Ascending aorta (tissue), 2 donors: ENCODE measurements around the gene MACF1. TPM values are rescaled to one million over a fixed set of nuclear protein-coding genes. Genes with fewer than 3 reads are reported as not detected.
A peak's percentile ranks its signal among the peaks of the same experiment; 100 is the strongest.
"Not testable (repeated sequence)": the region's sequence is repeated elsewhere in the genome, so short reads cannot be mapped to it uniquely, and the experiment has no call there.

Experiments used
- DNase-seq, 2 donors: peaks; one replicate each; pipeline ENCODE4 v3.0.0-alpha.2; 2019; ENCODE audit warnings: low spot score in 2 of 2
- H3K27ac ChIP-seq, 2 donors: fragments of 200-600 bp; sonication (generic); one replicate each; pipeline ENCODE4 v1.5.1; 2016 to 2017; ENCODE audit warnings: mild to moderate bottlenecking in 1 of 2
- H3K27me3 ChIP-seq: fragments of 200-600 bp; sonication (generic); one replicate; pipeline ENCODE4 v1.5.1; 2017
- H3K36me3 ChIP-seq, 2 donors: fragments of 200-600 bp; sonication (generic); one replicate each; pipeline ENCODE4 v1.5.1; 2016
- H3K4me1 ChIP-seq, 2 donors: fragments of 200-600 bp; sonication (generic); one replicate each; pipeline ENCODE4 v1.5.1; 2016 to 2017; ENCODE audit warnings: mild to moderate bottlenecking in 1 of 2
- H3K4me3 ChIP-seq, 2 donors: fragments of 200-600 bp; sonication (generic); one replicate each; pipeline ENCODE4 v1.5.1; 2016 to 2017; ENCODE audit warnings: mild to moderate bottlenecking in 1 of 2
- H3K9me3 ChIP-seq, 2 donors: fragments of 200-600 bp; sonication (generic); one replicate each; pipeline ENCODE4 v1.5.1; 2016
- intact Hi-C: fragments of 100-400 bp; cut with DNase I; formaldehyde crosslinking; loops from one replicate; pipeline ENCODE4 v1.15.1; 2023
- total RNA-seq: library from RNA; depleted of rRNA; stranded (reverse); fragments of >200 nt; gene quantifications from one replicate; pipeline ENCODE4 v1.1.0, GENCODE V29; 2016
- TF ChIP-seq, protein P1 (sequence below), 3 experiments: fragments of 200-600 bp in 2 of 3; fragments of 450-650 bp in 1 of 3; sonication (generic) in 2 of 3; IDR thresholded peaks; one replicate each; pipeline ENCODE4 v1.5.1; 2016 to 2019; ENCODE audit warnings: antibody characterized with exemption in 3 of 3, mild to moderate bottlenecking in 1 of 3, moderate library complexity in 1 of 3

Gene MACF1
- total RNA-seq, 1 donor from 2014 or later: 279 TPM

DNA sequence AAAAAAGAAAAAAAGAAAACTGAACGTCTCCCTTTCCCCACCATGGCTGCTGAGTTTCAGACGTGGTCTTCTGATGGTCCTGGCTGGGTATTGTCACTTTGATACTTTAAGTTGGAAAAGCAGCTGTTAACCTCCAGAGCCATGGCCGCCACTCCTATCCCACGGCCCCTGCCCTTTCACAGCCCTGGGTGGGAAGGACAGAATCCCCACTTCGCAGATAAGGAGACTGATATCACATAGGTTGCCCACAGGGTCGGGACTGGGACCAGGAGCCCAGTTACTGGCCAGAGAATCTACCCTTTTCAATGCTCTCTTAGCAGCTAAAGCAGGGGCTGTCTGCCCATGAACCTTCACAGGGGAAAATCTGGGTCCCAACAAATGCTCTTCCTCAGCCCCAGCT, 303.8 kb downstream of the MACF1 start:
- no peaks in the 10 kb centered on the region for H3K4me1 ChIP-seq
- no peak overlapping the region for H3K27ac ChIP-seq
- H3K36me3 ChIP-seq: no peaks in the 10 kb centered on the region
- no peaks in the 10 kb centered on the region for H3K27me3 ChIP-seq
- DNase-seq: no peak
- intact Hi-C loops: no loop called here
- no peak overlapping the region for H3K4me3 ChIP-seq
- no peaks in the 10 kb centered on the region for H3K9me3 ChIP-seq
- TF ChIP-seq, protein P1, sequence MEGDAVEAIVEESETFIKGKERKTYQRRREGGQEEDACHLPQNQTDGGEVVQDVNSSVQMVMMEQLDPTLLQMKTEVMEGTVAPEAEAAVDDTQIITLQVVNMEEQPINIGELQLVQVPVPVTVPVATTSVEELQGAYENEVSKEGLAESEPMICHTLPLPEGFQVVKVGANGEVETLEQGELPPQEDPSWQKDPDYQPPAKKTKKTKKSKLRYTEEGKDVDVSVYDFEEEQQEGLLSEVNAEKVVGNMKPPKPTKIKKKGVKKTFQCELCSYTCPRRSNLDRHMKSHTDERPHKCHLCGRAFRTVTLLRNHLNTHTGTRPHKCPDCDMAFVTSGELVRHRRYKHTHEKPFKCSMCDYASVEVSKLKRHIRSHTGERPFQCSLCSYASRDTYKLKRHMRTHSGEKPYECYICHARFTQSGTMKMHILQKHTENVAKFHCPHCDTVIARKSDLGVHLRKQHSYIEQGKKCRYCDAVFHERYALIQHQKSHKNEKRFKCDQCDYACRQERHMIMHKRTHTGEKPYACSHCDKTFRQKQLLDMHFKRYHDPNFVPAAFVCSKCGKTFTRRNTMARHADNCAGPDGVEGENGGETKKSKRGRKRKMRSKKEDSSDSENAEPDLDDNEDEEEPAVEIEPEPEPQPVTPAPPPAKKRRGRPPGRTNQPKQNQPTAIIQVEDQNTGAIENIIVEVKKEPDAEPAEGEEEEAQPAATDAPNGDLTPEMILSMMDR (IDR thresholded peaks at IDR 0.05): no peak

DNA sequence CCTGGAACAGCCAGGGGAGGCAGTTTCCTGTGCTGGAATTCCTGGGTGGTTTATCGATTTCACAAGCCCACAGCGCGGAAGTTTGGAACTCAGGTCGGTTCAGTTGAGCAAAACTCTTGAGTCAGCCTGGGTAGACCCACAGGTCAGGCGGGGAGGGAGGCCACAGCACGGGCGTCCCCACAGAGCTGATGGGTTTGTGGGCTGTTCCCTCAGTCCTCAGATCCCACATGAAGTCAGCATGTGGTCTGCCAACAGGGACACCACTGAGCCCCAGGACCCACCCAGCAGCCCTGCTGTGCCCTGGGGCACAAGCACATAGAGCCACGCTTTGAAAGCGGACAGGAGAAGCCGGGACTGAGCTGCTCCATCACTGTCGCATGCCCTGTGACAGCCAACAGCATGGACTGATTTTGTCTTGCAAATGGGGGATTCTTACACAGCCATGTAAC, 304.4 kb downstream of the MACF1 start:
- Histone ChIP-seq H3K9me3 (no peaks in the 10 kb centered on the region), H3K4me1 (no peaks in the 10 kb centered on the region), H3K27me3 (no peaks in the 10 kb centered on the region), H3K27ac (no peak overlapping the region), H3K4me3 (no peak overlapping the region), H3K36me3 (no peaks in the 10 kb centered on the region)
- DNase-seq: no peak
- intact Hi-C loops: no loop called here
- TF ChIP-seq, protein P1 (IDR thresholded peaks at IDR 0.05): no peak

DNA sequence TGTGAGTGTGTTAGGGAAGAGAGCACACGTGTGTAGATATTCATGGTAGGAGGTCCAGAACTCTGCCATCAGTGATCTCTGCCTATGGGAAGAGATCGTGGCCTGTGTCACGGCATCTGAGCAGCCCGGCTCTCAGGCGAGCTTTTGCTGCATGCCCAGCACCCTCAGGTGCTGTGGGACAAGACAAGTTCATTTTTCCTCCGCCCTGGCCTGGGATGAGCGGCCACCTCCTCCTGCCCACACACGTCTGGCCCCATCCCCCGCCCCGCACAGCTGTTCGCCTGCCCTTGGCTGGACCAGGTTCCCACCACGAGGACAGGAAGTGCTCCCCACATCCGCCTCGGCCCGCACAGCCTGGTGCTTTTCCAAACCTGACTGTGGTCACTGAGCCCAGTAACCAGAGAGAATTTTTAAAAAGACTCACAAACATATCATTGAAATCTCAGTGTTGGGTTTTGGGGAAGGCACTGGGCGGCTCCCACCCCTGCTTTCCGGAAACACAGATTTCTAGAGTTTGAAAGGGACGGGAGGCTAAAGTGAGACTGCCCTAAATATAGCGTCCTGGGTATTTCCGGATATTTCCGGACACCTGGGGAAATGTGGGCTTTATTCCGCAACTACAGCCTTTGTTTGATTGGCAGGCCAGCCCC, 305.0 kb downstream of the MACF1 start:
- H3K4me3 ChIP-seq: no peak overlapping the region
- TF ChIP-seq, protein P1 (IDR thresholded peaks at IDR 0.05): no peak
- no peaks in the 10 kb centered on the region for H3K27me3 ChIP-seq
- no peak for DNase-seq
- intact Hi-C loops: no loop called here
- no peak overlapping the region for H3K27ac ChIP-seq
- H3K9me3 ChIP-seq: no peaks in the 10 kb centered on the region
- no peaks in the 10 kb centered on the region for H3K4me1 ChIP-seq
- no peaks in the 10 kb centered on the region for H3K36me3 ChIP-seq

DNA sequence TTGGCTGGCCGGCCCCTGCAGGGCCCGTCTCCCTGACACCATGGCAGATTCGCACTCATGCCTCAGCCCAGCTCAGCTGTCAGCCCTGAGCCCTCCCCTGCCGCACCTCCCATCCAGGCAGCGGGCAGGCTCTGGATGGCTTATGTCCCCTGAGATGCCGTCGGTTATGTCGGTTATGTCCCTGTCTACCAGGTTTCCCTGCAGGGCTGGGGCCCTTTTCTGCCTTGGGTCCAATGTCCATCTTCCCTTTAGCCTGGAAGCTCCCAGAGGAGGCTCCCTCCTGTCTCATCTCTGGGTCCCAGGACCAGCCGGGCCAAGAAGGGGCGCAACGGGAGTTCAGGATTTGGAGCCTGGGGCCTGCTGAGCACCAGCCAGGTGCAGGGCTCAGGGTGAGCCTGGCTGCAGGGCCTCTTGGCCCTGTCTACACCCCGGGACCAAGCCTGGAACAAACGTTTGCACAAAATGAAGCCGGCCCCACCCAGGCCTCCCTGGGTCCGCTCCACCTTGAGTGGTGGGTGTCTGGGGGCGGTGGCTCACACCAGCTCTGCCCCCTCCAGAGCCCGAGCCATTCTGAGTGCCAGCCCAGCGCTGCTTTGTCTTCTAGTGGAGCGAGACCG, 306.2 kb downstream of the MACF1 start:
- H3K4me3 ChIP-seq, intact Hi-C loops, DNase-seq, H3K27ac ChIP-seq, H3K4me1 ChIP-seq, H3K27me3 ChIP-seq, H3K9me3 ChIP-seq, H3K36me3 ChIP-seq: not testable (repeated sequence)

DNA sequence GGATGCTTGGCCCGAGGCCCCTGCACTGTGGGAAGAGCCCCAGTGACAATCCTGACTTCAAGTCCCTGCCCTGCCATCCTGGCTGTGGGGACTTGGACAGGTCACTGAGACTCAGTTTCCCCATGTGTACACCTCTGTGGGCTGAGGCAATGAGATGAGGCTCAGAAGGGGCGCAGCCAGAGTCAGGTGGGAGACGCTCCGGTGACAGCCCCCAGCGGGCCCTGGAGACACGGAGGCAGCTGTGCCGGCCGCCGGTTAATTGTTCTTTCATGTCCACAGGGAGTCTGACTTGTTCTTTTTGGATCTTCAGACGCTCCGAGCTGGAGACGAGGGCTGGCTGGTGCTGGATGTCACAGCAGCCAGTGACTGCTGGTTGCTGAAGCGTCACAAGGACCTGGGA, 307.0 kb downstream of the MACF1 start:
- H3K4me3 ChIP-seq, H3K4me1 ChIP-seq, H3K27me3 ChIP-seq, H3K9me3 ChIP-seq, intact Hi-C loops, H3K27ac ChIP-seq, H3K36me3 ChIP-seq, DNase-seq: not testable (repeated sequence)

DNA sequence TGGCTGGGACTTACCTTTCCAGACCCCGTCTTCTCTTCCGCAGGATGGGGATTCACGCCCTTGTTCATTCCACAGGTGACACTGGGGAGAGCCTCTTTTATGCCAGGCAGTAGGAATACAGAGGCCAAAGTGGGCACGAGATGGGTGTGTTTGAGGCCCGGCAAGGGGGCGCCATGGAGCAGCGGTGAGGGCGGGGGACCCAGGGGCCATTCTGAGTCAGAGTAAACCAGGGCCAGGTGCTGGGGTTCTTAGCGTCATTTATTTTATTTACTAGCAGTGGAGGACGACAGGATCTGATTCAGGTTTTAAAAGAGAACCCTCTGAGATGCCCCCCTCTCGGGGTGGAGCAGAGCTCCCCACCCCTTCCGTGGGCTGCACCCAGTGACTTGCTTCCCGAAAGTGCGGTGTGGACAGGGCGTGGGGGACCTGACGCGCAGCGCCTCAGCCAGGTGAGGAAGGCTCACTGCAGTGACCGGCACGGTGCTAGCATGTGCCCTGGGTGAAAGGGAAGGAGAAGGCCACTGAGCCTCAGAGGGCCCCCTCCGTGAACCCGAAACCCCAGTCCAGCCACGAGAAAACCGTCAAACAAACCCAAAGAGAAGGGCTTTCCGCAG, 307.8 kb downstream of the MACF1 start:
- H3K9me3 ChIP-seq, H3K27me3 ChIP-seq, H3K4me3 ChIP-seq, DNase-seq, H3K36me3 ChIP-seq, H3K27ac ChIP-seq, intact Hi-C loops, H3K4me1 ChIP-seq: not testable (repeated sequence)

DNA sequence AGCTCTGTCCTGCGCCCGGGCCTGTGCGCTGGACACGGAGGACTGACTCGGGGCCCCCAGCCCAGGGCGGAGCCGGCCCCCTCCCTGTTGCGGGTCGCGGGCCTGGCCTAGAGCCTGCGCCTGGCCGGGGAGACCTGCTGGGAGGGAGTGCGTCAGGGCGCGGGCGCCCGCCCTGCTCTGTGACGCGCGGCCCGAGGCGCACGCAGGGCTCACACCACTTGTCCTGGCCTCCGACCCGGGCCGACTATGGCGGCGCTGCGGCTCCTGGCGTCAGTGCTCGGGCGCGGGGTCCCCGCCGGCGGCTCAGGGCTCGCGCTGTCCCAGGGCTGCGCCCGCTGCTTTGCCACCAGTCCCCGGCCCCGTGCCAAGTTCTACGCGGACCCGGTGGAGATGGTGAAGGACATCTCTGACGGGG, 310.2 kb downstream of the MACF1 start:
- peak overlapping the region; percentile 21 to 56 for H3K4me3 ChIP-seq
- H3K36me3 ChIP-seq, H3K27me3 ChIP-seq, DNase-seq, H3K9me3 ChIP-seq, H3K4me1 ChIP-seq, intact Hi-C loops, H3K27ac ChIP-seq: not testable (repeated sequence)

DNA sequence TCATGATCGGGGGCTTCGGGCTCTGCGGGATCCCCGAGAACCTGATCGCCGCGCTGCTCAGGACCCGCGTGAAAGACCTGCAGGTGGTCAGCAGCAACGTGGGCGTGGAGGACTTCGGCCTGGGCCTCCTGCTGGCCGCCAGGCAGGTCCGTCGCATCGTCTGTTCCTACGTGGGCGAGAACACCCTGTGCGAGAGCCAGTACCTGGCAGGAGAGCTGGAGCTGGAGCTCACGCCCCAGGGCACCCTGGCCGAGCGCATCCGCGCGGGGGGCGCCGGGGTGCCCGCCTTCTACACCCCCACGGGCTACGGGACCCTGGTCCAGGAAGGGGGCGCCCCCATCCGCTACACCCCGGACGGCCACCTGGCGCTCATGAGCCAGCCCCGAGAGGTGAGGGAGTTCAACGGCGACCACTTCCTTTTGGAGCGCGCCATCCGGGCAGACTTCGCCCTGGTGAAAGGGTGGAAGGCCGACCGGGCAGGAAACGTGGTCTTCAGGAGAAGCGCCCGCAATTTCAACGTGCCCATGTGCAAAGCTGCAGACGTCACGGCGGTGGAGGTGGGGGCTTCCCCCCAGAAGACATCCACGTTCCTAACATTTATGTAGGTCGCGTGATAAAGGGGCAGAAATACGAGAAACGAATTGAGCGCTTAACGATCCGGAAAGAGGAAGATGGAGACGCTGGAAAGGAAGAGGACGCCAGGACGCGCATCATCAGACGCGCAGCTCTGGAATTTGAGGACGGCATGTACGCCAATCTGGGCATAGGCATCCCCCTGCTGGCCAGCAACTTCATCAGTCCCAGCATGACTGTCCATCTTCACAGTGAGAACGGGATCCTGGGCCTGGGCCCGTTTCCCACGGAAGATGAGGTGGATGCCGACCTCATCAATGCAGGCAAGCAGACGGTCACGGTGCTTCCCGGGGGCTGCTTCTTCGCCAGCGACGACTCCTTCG, 310.9 kb downstream of the MACF1 start:
- H3K36me3 ChIP-seq, H3K9me3 ChIP-seq, intact Hi-C loops, H3K4me1 ChIP-seq, DNase-seq, H3K27ac ChIP-seq, H3K27me3 ChIP-seq: not testable (repeated sequence)
- H3K4me3 ChIP-seq: peak overlapping the region in 1 of 2 donors; percentile 56

DNA sequence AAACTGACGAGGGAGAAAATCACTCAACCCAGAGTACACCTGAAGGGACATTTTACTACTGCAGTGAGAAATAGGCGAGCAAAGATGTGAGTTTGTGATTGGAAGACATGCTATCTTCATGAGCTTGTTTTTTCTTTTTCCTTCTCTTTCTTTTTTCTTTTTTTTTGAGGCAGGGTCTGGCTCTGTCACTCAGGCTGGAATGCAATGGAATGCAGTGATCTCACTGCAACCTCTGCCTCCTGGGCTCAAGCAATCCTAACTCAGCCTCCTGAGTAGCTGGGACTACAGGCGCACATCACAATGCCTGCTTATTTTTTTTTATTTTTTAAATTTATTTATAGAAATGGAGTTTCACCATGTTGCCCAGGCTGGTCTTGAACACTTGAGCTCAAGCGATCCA, 312.3 kb downstream of the MACF1 start:
- DNase-seq, H3K27me3 ChIP-seq, H3K36me3 ChIP-seq, H3K9me3 ChIP-seq, intact Hi-C loops, H3K4me3 ChIP-seq, H3K27ac ChIP-seq, H3K4me1 ChIP-seq: not testable (repeated sequence)

DNA sequence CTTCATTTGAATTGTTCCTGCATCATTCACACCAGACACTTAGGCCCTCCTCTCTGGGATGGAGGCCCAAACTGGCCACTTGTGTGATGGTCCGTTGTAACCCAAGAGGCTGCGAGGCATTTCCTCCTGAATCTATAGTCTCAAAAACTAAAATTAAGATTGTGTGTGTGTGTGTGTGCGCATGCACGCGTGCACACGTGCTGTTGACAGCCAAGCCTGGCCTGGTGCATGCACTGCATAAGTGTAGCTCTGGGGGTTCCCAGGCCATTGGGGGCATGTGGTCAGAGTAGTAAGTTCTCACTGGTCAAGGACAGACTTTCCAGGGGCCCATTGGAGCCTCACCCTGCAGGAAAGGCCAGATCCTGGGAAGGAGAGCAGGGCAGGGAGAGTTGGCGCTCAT, 313.4 kb downstream of the MACF1 start:
- H3K4me3 ChIP-seq, H3K9me3 ChIP-seq, H3K27me3 ChIP-seq, DNase-seq, intact Hi-C loops, H3K4me1 ChIP-seq, H3K36me3 ChIP-seq, H3K27ac ChIP-seq: not testable (repeated sequence)
